Chondrocyte (in vitro differentiated cells): ENCODE data around the gene PGLYRP2. TPM values are rescaled to one million over a fixed set of nuclear protein-coding genes. Genes with fewer than 3 reads are reported as not detected.
"Not testable (repeated sequence)": the region's sequence is repeated elsewhere in the genome, so short reads cannot be mapped to it uniquely, and the experiment has no call there.

Source experiments
- DNase-seq: peaks from one replicate; pipeline ENCODE4 v3.0.0; 2021; ENCODE audit warnings: mixed read lengths, low spot score
- H3K27ac Mint-ChIP-seq: one replicate; pipeline ENCODE4 v1.8.0; 2021; ENCODE audit warnings: mild to moderate bottlenecking, moderate library complexity, mixed read lengths; ENCODE audit not compliant: unreplicated experiment
- H3K27me3 Mint-ChIP-seq: 2 replicates; pipeline ENCODE4 v1.8.0; 2021; ENCODE audit warnings: low read depth, mixed read lengths
- H3K36me3 Mint-ChIP-seq: 2 replicates; pipeline ENCODE4 v1.8.0; 2021; ENCODE audit warnings: low read depth, mixed read lengths
- H3K4me1 Mint-ChIP-seq: 2 replicates; pipeline ENCODE4 v1.8.0; 2021; ENCODE audit warnings: low read depth, mild to moderate bottlenecking, mixed read lengths
- H3K4me3 Mint-ChIP-seq: one replicate; pipeline ENCODE4 v1.8.0; 2021; ENCODE audit warnings: mild to moderate bottlenecking, moderate library complexity, mixed read lengths; ENCODE audit not compliant: unreplicated experiment
- H3K9me3 Mint-ChIP-seq: 2 replicates; pipeline ENCODE4 v1.8.0; 2021; ENCODE audit warnings: low read depth, mixed read lengths
- total RNA-seq: library from RNA; stranded (reverse); gene quantifications from 3 replicates; pipeline ENCODE4 v1.2.1, GENCODE V29; 2021
- TF ChIP-seq, protein P1 (sequence below): fragments of 200-600 bp; sonication (generic); IDR thresholded peaks from 2 replicates; pipeline ENCODE4 v1.5.0; 2021; ENCODE audit warnings: antibody characterized with exemption, mild to moderate bottlenecking, moderate library complexity

Gene PGLYRP2
- total RNA-seq, 1 donor from 2014 or later: not detected

GRCh38 chr19:15476325-15476724 is 3.0 kb downstream of the PGLYRP2 start:
- no peak overlapping the region for H3K4me3 Mint-ChIP-seq
- H3K27ac Mint-ChIP-seq: no peak overlapping the region
- peaks cover 5% of the 10 kb centered on the region for H3K9me3 Mint-ChIP-seq
- H3K4me1 Mint-ChIP-seq: no peaks in the 10 kb centered on the region
- H3K27me3 Mint-ChIP-seq: peaks cover 3% of the 10 kb centered on the region
- TF ChIP-seq, protein P1, sequence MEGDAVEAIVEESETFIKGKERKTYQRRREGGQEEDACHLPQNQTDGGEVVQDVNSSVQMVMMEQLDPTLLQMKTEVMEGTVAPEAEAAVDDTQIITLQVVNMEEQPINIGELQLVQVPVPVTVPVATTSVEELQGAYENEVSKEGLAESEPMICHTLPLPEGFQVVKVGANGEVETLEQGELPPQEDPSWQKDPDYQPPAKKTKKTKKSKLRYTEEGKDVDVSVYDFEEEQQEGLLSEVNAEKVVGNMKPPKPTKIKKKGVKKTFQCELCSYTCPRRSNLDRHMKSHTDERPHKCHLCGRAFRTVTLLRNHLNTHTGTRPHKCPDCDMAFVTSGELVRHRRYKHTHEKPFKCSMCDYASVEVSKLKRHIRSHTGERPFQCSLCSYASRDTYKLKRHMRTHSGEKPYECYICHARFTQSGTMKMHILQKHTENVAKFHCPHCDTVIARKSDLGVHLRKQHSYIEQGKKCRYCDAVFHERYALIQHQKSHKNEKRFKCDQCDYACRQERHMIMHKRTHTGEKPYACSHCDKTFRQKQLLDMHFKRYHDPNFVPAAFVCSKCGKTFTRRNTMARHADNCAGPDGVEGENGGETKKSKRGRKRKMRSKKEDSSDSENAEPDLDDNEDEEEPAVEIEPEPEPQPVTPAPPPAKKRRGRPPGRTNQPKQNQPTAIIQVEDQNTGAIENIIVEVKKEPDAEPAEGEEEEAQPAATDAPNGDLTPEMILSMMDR: no peak
- no peaks in the 10 kb centered on the region for H3K36me3 Mint-ChIP-seq
- peak; percentile 47 for DNase-seq

- Mint-ChIP-seq H3K27me3 (peaks cover 3% of the 10 kb centered on the region), H3K4me1 (no peaks in the 10 kb centered on the region), H3K9me3 (peaks cover 5% of the 10 kb centered on the region), H3K4me3 (no peak overlapping the region), H3K27ac (no peak overlapping the region), H3K36me3 (no peaks in the 10 kb centered on the region)
- peak; percentile 67 for DNase-seq
- TF ChIP-seq, protein P1: no peak
Measured at GRCh38 chr19:15475611-15476010, 3.7 kb downstream of the PGLYRP2 start.

- Mint-ChIP-seq H3K9me3 (peaks cover 5% of the 10 kb centered on the region), H3K36me3 (no peaks in the 10 kb centered on the region), H3K27me3 (peaks cover 3% of the 10 kb centered on the region), H3K27ac (no peak overlapping the region), H3K4me3 (no peak overlapping the region), H3K4me1 (no peaks in the 10 kb centered on the region)
- TF ChIP-seq, protein P1: no peak
- no peak for DNase-seq
Measured at GRCh38 chr19:15475169-15475568, 4.1 kb downstream of the PGLYRP2 start.

- H3K27ac Mint-ChIP-seq, H3K9me3 Mint-ChIP-seq, DNase-seq, H3K4me1 Mint-ChIP-seq, H3K36me3 Mint-ChIP-seq, H3K4me3 Mint-ChIP-seq: not testable (repeated sequence)
- H3K27me3 Mint-ChIP-seq: peaks cover 11% of the 10 kb centered on the region
Measured at GRCh38 chr19:15473821-15474220, 5.5 kb downstream of the PGLYRP2 start.

GRCh38 chr19:15471639-15472101 is 7.6 kb downstream of the PGLYRP2 start:
- Mint-ChIP-seq H3K9me3 (peaks cover 5% of the 10 kb centered on the region), H3K36me3 (no peaks in the 10 kb centered on the region), H3K27me3 (peaks cover 20% of the 10 kb centered on the region), H3K4me3 (no peak overlapping the region), H3K4me1 (peaks cover 9% of the 10 kb centered on the region), H3K27ac (no peak overlapping the region)
- peak; percentile 85 for DNase-seq
- TF ChIP-seq, protein P1: no peak
